ENCODE data around the gene RPL37A.

Gene RPL37A

GRCh38 chr2:216467845-216468244 is 30.8 kb upstream of the RPL37A start:
- Histone ChIP-seq H3K4me1 (ENCODE audit: low read length) (no peaks in the 10 kb centered on the region), H3K9me3 (ENCODE audit: insufficient read depth, low read length) (no peaks in the 10 kb centered on the region), H3K4me3 (ENCODE audit: low read length) (no peak overlapping the region), H3K4me2 (ENCODE audit: low read length) (no peak overlapping the region), H3K36me3 (replicated peaks; ENCODE audit: low read depth, low read length) (peaks cover 9% of the 10 kb centered on the region), H2AFZ (ENCODE audit: low read depth, low read length) (no peak overlapping the region), H3K27ac (ENCODE audit: low read length) (no peak overlapping the region), H3K9ac (ENCODE audit: low read length) (no peak overlapping the region), H4K20me1 (ENCODE audit: insufficient read depth, low read length) (no peaks in the 10 kb centered on the region), H3K27me3 (ENCODE audit: low read depth, low read length) (no peaks in the 10 kb centered on the region), H3K79me2 (ENCODE audit: low read length) (no peaks in the 10 kb centered on the region)
- no peak for TF ChIP-seq CTCF (IDR thresholded peaks at IDR 0.05; ENCODE audit: low read depth, low read length)
- TF ChIP-seq EZH2phosphoT487 (IDR thresholded peaks at IDR 0.05; ENCODE audit: low read depth), result no peak

GRCh38 chr2:216469661-216470060 is 29.0 kb upstream of the RPL37A start:
- H3K9me3 ChIP-seq (ENCODE audit: insufficient read depth, low read length), result no peaks in the 10 kb centered on the region
- H3K27me3 ChIP-seq (ENCODE audit: low read depth, low read length), result no peaks in the 10 kb centered on the region
- TF ChIP-seq CTCF (IDR thresholded peaks at IDR 0.05; ENCODE audit: low read depth, low read length), result no peak
- TF ChIP-seq EZH2phosphoT487 (IDR thresholded peaks at IDR 0.05; ENCODE audit: low read depth), result no peak
- H3K4me1 ChIP-seq (ENCODE audit: low read length), result no peaks in the 10 kb centered on the region
- H3K79me2 ChIP-seq (ENCODE audit: low read length), result no peaks in the 10 kb centered on the region
- no peak overlapping the region for H3K4me3 ChIP-seq (ENCODE audit: low read length)
- no peak overlapping the region for H3K9ac ChIP-seq (ENCODE audit: low read length)
- no peak overlapping the region for H3K27ac ChIP-seq (ENCODE audit: low read length)
- H4K20me1 ChIP-seq (ENCODE audit: insufficient read depth, low read length), result no peaks in the 10 kb centered on the region
- H3K4me2 ChIP-seq (ENCODE audit: low read length), result no peak overlapping the region
- no peak overlapping the region for H2AFZ ChIP-seq (ENCODE audit: low read depth, low read length)
- peaks cover 12% of the 10 kb centered on the region for H3K36me3 ChIP-seq (replicated peaks; ENCODE audit: low read depth, low read length)

GRCh38 chr2:216473187-216473586 is 25.5 kb upstream of the RPL37A start:
- H3K27ac ChIP-seq (ENCODE audit: low read length), result no peak overlapping the region
- TF ChIP-seq CTCF (IDR thresholded peaks at IDR 0.05; ENCODE audit: low read depth, low read length) (no peak), EZH2phosphoT487 (IDR thresholded peaks at IDR 0.05; ENCODE audit: low read depth) (no peak)
- H3K4me1 ChIP-seq (ENCODE audit: low read length), result peaks cover 9% of the 10 kb centered on the region
- no peaks in the 10 kb centered on the region for H3K9me3 ChIP-seq (ENCODE audit: insufficient read depth, low read length)
- no peaks in the 10 kb centered on the region for H3K27me3 ChIP-seq (ENCODE audit: low read depth, low read length)
- H3K79me2 ChIP-seq (ENCODE audit: low read length), result no peaks in the 10 kb centered on the region
- H3K9ac ChIP-seq (ENCODE audit: low read length), result no peak overlapping the region
- no peak overlapping the region for H2AFZ ChIP-seq (ENCODE audit: low read depth, low read length)
- peaks cover 15% of the 10 kb centered on the region for H3K36me3 ChIP-seq (replicated peaks; ENCODE audit: low read depth, low read length)
- no peak overlapping the region for H3K4me2 ChIP-seq (ENCODE audit: low read length)
- H4K20me1 ChIP-seq (ENCODE audit: insufficient read depth, low read length), result no peaks in the 10 kb centered on the region
- H3K4me3 ChIP-seq (ENCODE audit: low read length), result no peak overlapping the region

GRCh38 chr2:216474925-216475670 is 23.5 kb upstream of the RPL37A start:
- no peaks in the 10 kb centered on the region for H3K79me2 ChIP-seq (ENCODE audit: low read length)
- no peak overlapping the region for H3K9ac ChIP-seq (ENCODE audit: low read length)
- TF ChIP-seq EZH2phosphoT487 (IDR thresholded peaks at IDR 0.05; ENCODE audit: low read depth) (no peak), CTCF (IDR thresholded peaks at IDR 0.05; ENCODE audit: low read depth, low read length) (no peak)
- H3K27ac ChIP-seq (ENCODE audit: low read length), result no peak overlapping the region
- H4K20me1 ChIP-seq (ENCODE audit: insufficient read depth, low read length), result no peaks in the 10 kb centered on the region
- H3K27me3 ChIP-seq (ENCODE audit: low read depth, low read length), result no peaks in the 10 kb centered on the region
- H3K4me2 ChIP-seq (ENCODE audit: low read length), result no peak overlapping the region
- H3K4me3 ChIP-seq (ENCODE audit: low read length), result no peak overlapping the region
- peaks cover 9% of the 10 kb centered on the region for H3K4me1 ChIP-seq (ENCODE audit: low read length)
- peaks cover 18% of the 10 kb centered on the region for H3K36me3 ChIP-seq (replicated peaks; ENCODE audit: low read depth, low read length)
- H3K9me3 ChIP-seq (ENCODE audit: insufficient read depth, low read length), result no peaks in the 10 kb centered on the region
- no peak overlapping the region for H2AFZ ChIP-seq (ENCODE audit: low read depth, low read length)
